Upper lobe of left lung (tissue), 6 donors: ENCODE measurements around the gene SLC1A7. TPM values are rescaled to one million over a fixed set of nuclear protein-coding genes. Genes with fewer than 3 reads are reported as not detected.

ENCODE experiments used
- ATAC-seq, 2 donors: fragments of 200-7000 bp; cut with Tn5 transposase; one replicate each; pipeline ENCODE4 v1.9.1; 2022; ENCODE audit warnings: mild to moderate bottlenecking in 2 of 2, moderate library complexity in 2 of 2; ENCODE audit not compliant: low FRiP score in 2 of 2
- DNase-seq, 2 donors: peaks; one replicate each; pipeline ENCODE4 v3.0.0-alpha.2; 2019 to 2020
- H3K27ac ChIP-seq, 4 donors: fragments of 200-600 bp; sonication (generic); one replicate each; pipeline ENCODE4 v1.5.1; 2016 to 2019
- H3K27me3 ChIP-seq, 4 donors: fragments of 200-600 bp; sonication (generic); one replicate each; pipeline ENCODE4 v1.5.1; 2017 to 2019
- H3K36me3 ChIP-seq, 4 donors: fragments of 200-600 bp; sonication (generic); one replicate each; pipeline ENCODE4 v1.5.1; 2016 to 2019
- H3K4me1 ChIP-seq, 4 donors: fragments of 200-600 bp; sonication (generic); one replicate each; pipeline ENCODE4 v1.5.1; 2018 to 2019
- H3K4me3 ChIP-seq, 4 donors: fragments of 200-600 bp; sonication (generic); one replicate each; pipeline ENCODE4 v1.5.1; 2017 to 2019; ENCODE audit warnings: mild to moderate bottlenecking in 2 of 4, moderate library complexity in 1 of 4
- H3K9me3 ChIP-seq, 4 donors: fragments of 200-600 bp; sonication (generic); one replicate each; pipeline ENCODE4 v1.5.1; 2018 to 2019
- CTCF ChIP-seq, 6 experiments: fragments of 450-650 bp in 4 of 6; fragments of 200-600 bp in 2 of 6; sonication (generic) in 2 of 6; IDR thresholded peaks; one replicate each; pipeline ENCODE4 v1.5.1; 2016 to 2019; ENCODE audit warnings: antibody characterized with exemption in 6 of 6
- EP300 ChIP-seq, 4 donors: sonication (generic); formaldehyde crosslinking; IDR thresholded peaks; one replicate each; pipeline ENCODE4 v1.5.1; 2017; ENCODE audit warnings: antibody characterized with exemption in 4 of 4, control low read depth in 2 of 4
- POLR2A ChIP-seq, 4 donors: fragments of 450-650 bp; IDR thresholded peaks; one replicate each; pipeline ENCODE4 v1.5.1; 2016 to 2017; ENCODE audit warnings: antibody characterized with exemption in 4 of 4, mild to moderate bottlenecking in 2 of 4
- POLR2AphosphoS5 ChIP-seq, 2 donors: sonication (generic); formaldehyde crosslinking; IDR thresholded peaks; one replicate each; pipeline ENCODE4 v1.5.1; 2017; ENCODE audit warnings: antibody characterized with exemption in 2 of 2
- WGBS, 2 donors: methylation state at CpG; one replicate each; pipeline ENCODE4 v1.1.5; 2017 to 2018; 5-methylcytosine and 5-hydroxymethylcytosine counted together
- total RNA-seq, 6 donors: library from RNA; depleted of rRNA in 4 of 6; stranded (reverse); fragments of >200 nt in 4 of 6; gene quantifications; one replicate each; pipeline versions ENCODE4 v1.1.0 to v1.2.1, GENCODE V29; 2016 to 2021
- donor health status: DM: no; HTN: no; CAD: no; lungs with moderate emphysema.
- donor health status: DM: no; HTN: yes; CAD: no; lungs with severe emphysema.

The SLC1A7 gene
- total RNA-seq, 6 donors from 2014 or later = 0.37 to 1.3 (median 0.77) TPM; not detected in 2

GRCh38 chr1:53112271-53112774 is 30.1 kb downstream of the SLC1A7 start:
- 80 to 85% methylated on average over 2 of the region's 2 CpGs for WGBS, 2 donors
- DNase-seq = no peak
- Histone ChIP-seq H3K36me3 (no peaks in the 10 kb centered on the region), H3K4me3 (no peak overlapping the region), H3K27ac (no peak overlapping the region), H3K27me3 (no peaks in the 10 kb centered on the region), H3K9me3 (no peaks in the 10 kb centered on the region), H3K4me1 (peaks cover 13 to 36% (median 24%) of the 10 kb centered on the region in 4 donors)
- no peak for ATAC-seq
- TF ChIP-seq CTCF (IDR thresholded peaks at IDR 0.05) (no peak), EP300 (IDR thresholded peaks at IDR 0.05) (no peak), POLR2A (IDR thresholded peaks at IDR 0.05) (no peak), POLR2AphosphoS5 (IDR thresholded peaks at IDR 0.05) (no peak)

- Histone ChIP-seq H3K36me3 (no peaks in the 10 kb centered on the region), H3K4me1 (peaks cover 13 to 36% (median 24%) of the 10 kb centered on the region in 4 donors), H3K4me3 (no peak overlapping the region), H3K27me3 (no peaks in the 10 kb centered on the region), H3K27ac (no peak overlapping the region), H3K9me3 (no peaks in the 10 kb centered on the region)
- no peak for DNase-seq
- TF ChIP-seq EP300 (IDR thresholded peaks at IDR 0.05) = no peak
- no peak for TF ChIP-seq POLR2A (IDR thresholded peaks at IDR 0.05)
- TF ChIP-seq CTCF (IDR thresholded peaks at IDR 0.05) = no peak
- 71 to 72% methylated on average over 5 of the region's 5 CpGs for WGBS, 2 donors
- no peak for ATAC-seq
Observed at GRCh38 chr1:53111693-53112092, 30.7 kb downstream of the SLC1A7 start.

GRCh38 chr1:53111073-53111556 is 31.3 kb downstream of the SLC1A7 start:
- no peaks in the 10 kb centered on the region for H3K36me3 ChIP-seq
- no peak overlapping the region for H3K4me3 ChIP-seq
- 62 to 79% methylated on average over 10 of the region's 10 CpGs for WGBS, 2 donors
- peak in 1 of 2 donors; percentile 45 for DNase-seq
- H3K9me3 ChIP-seq = no peaks in the 10 kb centered on the region
- ATAC-seq = peak; percentile 13 to 29
- H3K4me1 ChIP-seq = peaks cover 13 to 34% (median 24%) of the 10 kb centered on the region in 4 donors
- H3K27ac ChIP-seq = peak overlapping the region in 2 of 4 donors; percentile 9 to 67
- no peaks in the 10 kb centered on the region for H3K27me3 ChIP-seq
- no peak for TF ChIP-seq EP300 (IDR thresholded peaks at IDR 0.05)
- TF ChIP-seq CTCF (IDR thresholded peaks at IDR 0.05) = no peak
- TF ChIP-seq POLR2AphosphoS5 (IDR thresholded peaks at IDR 0.05) = no peak
- TF ChIP-seq POLR2A (IDR thresholded peaks at IDR 0.05) = no peak

- 55 to 67% methylated on average over 18 of the region's 18 CpGs for WGBS, 2 donors
- Histone ChIP-seq H3K36me3 (no peaks in the 10 kb centered on the region), H3K4me3 (no peak overlapping the region), H3K9me3 (no peaks in the 10 kb centered on the region), H3K4me1 (peaks cover 13 to 29% (median 21%) of the 10 kb centered on the region in 4 donors), H3K27me3 (no peaks in the 10 kb centered on the region), H3K27ac (peak overlapping the region in 3 of 4 donors; percentile 23 to 67 (median 54))
- peak; percentile 51 to 52 for ATAC-seq
- DNase-seq = peak; percentile 70 to 76
- peak in 1 of 4 donors; percentile 40 for TF ChIP-seq POLR2A (IDR thresholded peaks at IDR 0.05)
- no peak for TF ChIP-seq POLR2AphosphoS5 (IDR thresholded peaks at IDR 0.05)
Observed at GRCh38 chr1:53110370-53111072, 31.9 kb downstream of the SLC1A7 start.

GRCh38 chr1:53108646-53109580 is 33.5 kb downstream of the SLC1A7 start:
- no peak overlapping the region for H3K4me3 ChIP-seq
- H3K4me1 ChIP-seq = peaks cover 13 to 29% (median 21%) of the 10 kb centered on the region in 4 donors
- WGBS, 2 donors = 59 to 66% methylated on average over 13 to 14 of the region's 14 CpGs
- TF ChIP-seq EP300 (IDR thresholded peaks at IDR 0.05) = no peak
- TF ChIP-seq POLR2A (IDR thresholded peaks at IDR 0.05) = no peak
- no peak for TF ChIP-seq POLR2AphosphoS5 (IDR thresholded peaks at IDR 0.05)
- TF ChIP-seq CTCF (IDR thresholded peaks at IDR 0.05) = no peak
- H3K9me3 ChIP-seq = no peaks in the 10 kb centered on the region
- no peaks in the 10 kb centered on the region for H3K27me3 ChIP-seq
- no peaks in the 10 kb centered on the region for H3K36me3 ChIP-seq
- no peak for ATAC-seq
- no peak for DNase-seq
- H3K27ac ChIP-seq = peak overlapping the region in 2 of 4 donors; percentile 23 to 67
